ENCODE data around the gene TRAPPC13.

Gene TRAPPC13

DNA sequence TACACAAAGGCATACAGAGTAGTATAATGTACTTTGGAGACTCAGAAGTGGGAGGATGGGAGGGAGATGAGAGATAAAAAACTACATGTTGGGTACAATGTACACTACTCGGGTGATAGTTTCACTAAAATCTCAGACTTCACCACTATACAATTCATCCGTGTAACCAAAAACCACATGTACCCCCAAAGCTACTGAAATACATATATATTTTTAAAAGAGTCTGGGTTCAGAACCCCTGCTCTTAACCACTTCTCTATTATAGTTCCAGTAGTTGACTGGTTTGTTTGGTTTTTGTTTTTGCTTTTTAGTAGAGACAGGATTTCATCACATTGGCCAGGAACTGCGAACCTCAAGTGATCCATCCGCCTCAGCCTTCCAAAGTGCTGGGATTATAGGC lies 74.5 kb downstream of the TRAPPC13 start:
- no peak for DNase-seq (ENCODE audit: low read depth)
- no peak overlapping the region for H3K4me3 ChIP-seq (ENCODE audit: low read depth, low read length)
- TF ChIP-seq, protein P1, sequence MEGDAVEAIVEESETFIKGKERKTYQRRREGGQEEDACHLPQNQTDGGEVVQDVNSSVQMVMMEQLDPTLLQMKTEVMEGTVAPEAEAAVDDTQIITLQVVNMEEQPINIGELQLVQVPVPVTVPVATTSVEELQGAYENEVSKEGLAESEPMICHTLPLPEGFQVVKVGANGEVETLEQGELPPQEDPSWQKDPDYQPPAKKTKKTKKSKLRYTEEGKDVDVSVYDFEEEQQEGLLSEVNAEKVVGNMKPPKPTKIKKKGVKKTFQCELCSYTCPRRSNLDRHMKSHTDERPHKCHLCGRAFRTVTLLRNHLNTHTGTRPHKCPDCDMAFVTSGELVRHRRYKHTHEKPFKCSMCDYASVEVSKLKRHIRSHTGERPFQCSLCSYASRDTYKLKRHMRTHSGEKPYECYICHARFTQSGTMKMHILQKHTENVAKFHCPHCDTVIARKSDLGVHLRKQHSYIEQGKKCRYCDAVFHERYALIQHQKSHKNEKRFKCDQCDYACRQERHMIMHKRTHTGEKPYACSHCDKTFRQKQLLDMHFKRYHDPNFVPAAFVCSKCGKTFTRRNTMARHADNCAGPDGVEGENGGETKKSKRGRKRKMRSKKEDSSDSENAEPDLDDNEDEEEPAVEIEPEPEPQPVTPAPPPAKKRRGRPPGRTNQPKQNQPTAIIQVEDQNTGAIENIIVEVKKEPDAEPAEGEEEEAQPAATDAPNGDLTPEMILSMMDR (IDR thresholded peaks at IDR 0.05; ENCODE audit: low read depth, low read length, missing control alignments): no peak

DNA sequence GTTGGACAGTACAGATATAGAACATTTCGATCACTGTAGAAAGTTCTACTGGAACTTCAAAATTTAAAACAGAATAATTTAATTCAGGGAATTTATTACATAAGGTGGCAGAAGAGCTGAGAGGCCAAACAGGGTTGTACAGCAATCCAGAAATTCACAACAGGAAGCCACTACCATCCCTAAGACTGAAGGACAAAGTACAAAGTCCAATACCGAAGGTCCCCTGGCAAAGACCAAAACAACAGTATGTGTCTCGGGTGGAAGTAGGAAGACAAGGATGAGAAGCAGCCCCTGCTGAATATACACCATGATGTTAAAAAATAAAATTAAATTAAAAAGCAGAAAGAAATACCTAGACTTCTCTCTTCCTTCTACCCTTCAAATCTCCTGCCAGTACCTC lies 77.2 kb downstream of the TRAPPC13 start:
- TF ChIP-seq, protein P1 (IDR thresholded peaks at IDR 0.05; ENCODE audit: low read depth, low read length, missing control alignments): no peak
- no peak overlapping the region for H3K4me3 ChIP-seq (ENCODE audit: low read depth, low read length)
- no peak for DNase-seq (ENCODE audit: low read depth)

DNA sequence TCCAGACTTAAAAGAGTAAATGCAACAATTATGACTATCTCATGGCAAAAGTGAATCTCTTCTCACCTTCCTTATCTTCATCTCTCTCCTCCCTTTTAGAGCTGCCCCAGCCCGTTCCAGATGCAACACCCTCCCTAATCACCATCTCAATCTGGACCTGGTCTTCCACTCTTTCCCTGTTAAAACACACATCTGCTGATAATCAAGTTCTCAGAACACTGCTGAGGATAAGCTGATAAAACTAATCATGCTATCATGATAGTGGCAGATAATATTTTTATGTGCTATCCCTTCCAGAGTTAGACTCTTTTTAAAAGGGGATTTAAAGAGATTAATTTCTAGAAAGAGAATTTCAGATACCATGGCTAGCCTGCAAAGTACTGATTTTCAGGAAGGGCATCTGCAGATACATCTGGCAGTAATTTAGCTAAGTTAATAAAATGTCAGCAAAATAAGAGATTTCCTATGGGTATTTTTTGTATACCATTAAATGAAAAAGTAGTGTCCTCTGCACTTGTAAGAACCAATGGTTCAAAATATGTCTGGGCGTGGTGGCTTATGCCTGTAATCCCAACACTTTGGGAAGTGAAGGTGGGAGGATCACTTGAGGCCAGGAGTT lies 79.9 kb downstream of the TRAPPC13 start:
- TF ChIP-seq, protein P1 (IDR thresholded peaks at IDR 0.05; ENCODE audit: low read depth, low read length, missing control alignments): no peak
- DNase-seq (ENCODE audit: low read depth): no peak

DNA sequence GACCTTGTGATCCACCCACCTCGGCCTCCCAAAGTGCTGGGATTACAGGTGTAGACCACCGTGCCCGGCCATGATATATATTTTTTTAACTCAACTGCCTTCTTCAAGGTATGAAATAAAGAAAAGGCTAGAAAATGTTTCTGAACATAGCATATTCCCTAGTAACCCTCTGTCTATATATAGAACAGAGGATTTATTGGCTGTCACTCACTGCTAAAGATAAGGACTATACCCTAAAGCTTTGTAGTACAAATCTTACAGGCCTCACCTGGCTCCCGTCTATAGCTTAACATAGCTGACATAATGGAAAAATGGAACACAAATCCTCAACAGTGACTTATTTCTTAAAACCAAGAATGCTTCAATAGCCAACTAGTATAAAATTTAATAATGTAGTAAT lies 82.8 kb downstream of the TRAPPC13 start:
- H3K4me3 ChIP-seq (ENCODE audit: low read depth, low read length): no peak overlapping the region
- DNase-seq (ENCODE audit: low read depth): no peak
- TF ChIP-seq, protein P1 (IDR thresholded peaks at IDR 0.05; ENCODE audit: low read depth, low read length, missing control alignments): no peak

More for the DNA sequence above, 79.9 kb downstream of the TRAPPC13 start:
- no peak overlapping the region for H3K4me3 ChIP-seq (ENCODE audit: low read depth, low read length)

DNA sequence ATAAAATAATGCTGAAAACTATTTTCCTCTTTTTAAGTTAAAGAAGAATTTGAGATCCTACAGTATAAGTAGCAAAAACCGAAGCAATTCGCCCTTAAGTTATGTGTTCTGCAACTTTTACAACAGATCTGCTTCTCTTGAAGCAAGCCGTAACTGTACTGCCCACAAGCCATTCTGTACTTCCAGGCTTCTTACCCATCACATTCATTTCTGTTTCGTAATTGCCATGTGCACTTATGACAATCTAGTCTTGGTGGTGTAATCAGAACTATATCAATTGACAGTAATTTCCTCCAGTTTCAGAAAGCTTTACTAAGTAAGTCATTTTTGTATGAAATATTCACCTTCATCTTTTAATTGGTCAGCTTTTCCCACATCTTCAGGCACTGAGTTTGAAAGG lies 83.3 kb downstream of the TRAPPC13 start:
- TF ChIP-seq, protein P1 (IDR thresholded peaks at IDR 0.05; ENCODE audit: low read depth, low read length, missing control alignments): no peak
- no peak for DNase-seq (ENCODE audit: low read depth)
- H3K4me3 ChIP-seq (ENCODE audit: low read depth, low read length): no peak overlapping the region

All from GM12864 (cell line).